NT2/D1 (cell line): Measurements from ENCODE around the gene SNAPC2.
"Not testable (repeated sequence)": the region's sequence is repeated elsewhere in the genome, so short reads cannot be mapped to it uniquely, and the experiment has no call there.

ENCODE experiments used
- DNase-seq: peaks from one replicate; pipeline ENCODE4 v3.0.0-alpha.2; 2011; ENCODE audit warnings: low read depth, low spot score
- H3K27me3 ChIP-seq: 2 replicates; pipeline ENCODE4 v1.6.0; 2011; ENCODE audit warnings: mild to moderate bottlenecking; ENCODE audit not compliant: insufficient read length, insufficient read depth
- H3K36me3 ChIP-seq: 2 replicates; pipeline ENCODE4 v1.6.1; 2011; ENCODE audit warnings: mild to moderate bottlenecking, low read length, mixed read lengths; ENCODE audit not compliant: insufficient read depth, insufficient read length
- H3K4me1 ChIP-seq: 2 replicates; pipeline ENCODE4 v1.5.1; 2011; ENCODE audit not compliant: insufficient read depth, insufficient read length
- H3K4me3 ChIP-seq: 2 replicates; pipeline ENCODE4 v1.5.1; 2011; ENCODE audit warnings: low read depth; ENCODE audit not compliant: insufficient read length
- H3K9ac ChIP-seq: 2 replicates; pipeline ENCODE4 v1.6.0; 2011; ENCODE audit warnings: low read depth; ENCODE audit not compliant: insufficient read length
- H3K9me3 ChIP-seq: 2 replicates; pipeline ENCODE4 v1.5.1; 2011; ENCODE audit warnings: mild to moderate bottlenecking, low read length; ENCODE audit not compliant: insufficient read depth
- SUZ12 ChIP-seq: IDR thresholded peaks from 2 replicates; pipeline ENCODE4 v1.6.1; 2011; ENCODE audit not compliant: insufficient read length, insufficient read depth; ENCODE audit errors: extremely low read depth
- YY1 ChIP-seq: IDR thresholded peaks from 2 replicates; pipeline ENCODE4 v1.6.1; 2011; ENCODE audit not compliant: insufficient read length, insufficient read depth
- ZNF274 ChIP-seq: IDR thresholded peaks from 2 replicates; pipeline ENCODE4 v1.6.1; 2011; ENCODE audit warnings: mild to moderate bottlenecking, low read depth, low read length

SNAPC2 gene

GRCh38 chr19:7883796-7884570, 36.2 kb upstream of the SNAPC2 start:
- no peak for TF ChIP-seq SUZ12
- TF ChIP-seq ZNF274, result no peak
- no peak for TF ChIP-seq YY1
- no peak for DNase-seq
- no peaks in the 10 kb centered on the region for H3K9me3 ChIP-seq
- no peaks in the 10 kb centered on the region for H3K36me3 ChIP-seq
- H3K4me3 ChIP-seq, result no peak overlapping the region
- no peaks in the 10 kb centered on the region for H3K27me3 ChIP-seq
- no peak overlapping the region for H3K9ac ChIP-seq
- peaks cover 3% of the 10 kb centered on the region for H3K4me1 ChIP-seq

- H3K27me3 ChIP-seq, result no peaks in the 10 kb centered on the region
- H3K9ac ChIP-seq, result no peak overlapping the region
- TF ChIP-seq SUZ12 (no peak), ZNF274 (no peak), YY1 (no peak)
- H3K36me3 ChIP-seq, result no peaks in the 10 kb centered on the region
- no peak overlapping the region for H3K4me3 ChIP-seq
- no peaks in the 10 kb centered on the region for H3K9me3 ChIP-seq
- no peak for DNase-seq
- H3K4me1 ChIP-seq, result no peaks in the 10 kb centered on the region
Measured at GRCh38 chr19:7885818-7886217, 34.3 kb upstream of the SNAPC2 start.

- no peak for TF ChIP-seq SUZ12
- no peak for TF ChIP-seq ZNF274
- no peak for TF ChIP-seq YY1
Measured at GRCh38 chr19:7887408-7888144, 32.6 kb upstream of the SNAPC2 start.

GRCh38 chr19:7888145-7888825, 31.9 kb upstream of the SNAPC2 start, which contains the start of gene LRRC8E:
LRRC8E (plus strand) TSS chr19:7888510; CDS start chr19:7895604, 7,094 bp downstream.
- H3K4me3 ChIP-seq, result peak within 1 kb of the TSS; percentile 67
- peaks cover 2% of the 10 kb centered on the region for H3K4me1 ChIP-seq
- DNase-seq, result peak; percentile 44
- no peaks in the 10 kb centered on the region for H3K27me3 ChIP-seq
- H3K9me3 ChIP-seq, result no peaks in the 10 kb centered on the region
- no peak for TF ChIP-seq YY1
- TF ChIP-seq SUZ12, result no peak
- no peak for TF ChIP-seq ZNF274
- H3K36me3 ChIP-seq, result no peaks in the 10 kb centered on the region
- H3K9ac ChIP-seq, result peak within 1 kb of the TSS; percentile 85

More at GRCh38 chr19:7887408-7888144, 32.6 kb upstream of the SNAPC2 start:
- peaks cover 2% of the 10 kb centered on the region for H3K4me1 ChIP-seq
- H3K9me3 ChIP-seq, result no peaks in the 10 kb centered on the region
- peak overlapping the region; percentile 57 for H3K9ac ChIP-seq
- DNase-seq, result no peak
- no peaks in the 10 kb centered on the region for H3K36me3 ChIP-seq
- H3K27me3 ChIP-seq, result no peaks in the 10 kb centered on the region
- H3K4me3 ChIP-seq, result peak overlapping the region; percentile 27

DNA sequence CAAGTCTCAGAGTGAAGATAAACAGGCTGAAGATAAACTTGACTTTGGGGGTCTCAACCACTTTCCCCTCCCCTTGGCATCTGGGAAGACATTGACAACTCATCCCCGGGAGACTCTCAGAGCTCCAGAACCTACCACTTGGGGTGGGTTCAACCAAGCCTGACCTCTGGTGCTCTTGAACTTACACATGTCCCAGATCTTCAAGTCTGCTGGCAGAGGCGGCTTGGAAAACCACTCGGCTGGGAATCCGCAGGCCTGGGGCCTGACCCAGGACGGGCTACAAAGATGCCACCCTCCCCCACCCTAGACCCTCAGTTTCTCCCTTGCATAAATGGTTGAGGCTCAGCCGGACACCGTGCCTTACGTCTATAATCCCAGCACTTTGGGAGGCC, 31.3 kb upstream of the SNAPC2 start:
- H3K4me1 ChIP-seq, result peaks cover 2% of the 10 kb centered on the region
- no peak for DNase-seq
- H3K4me3 ChIP-seq, result peak overlapping the region; percentile 67
- peaks cover 2% of the 10 kb centered on the region for H3K36me3 ChIP-seq
- TF ChIP-seq SUZ12 (no peak), YY1 (no peak), ZNF274 (no peak)
- peak overlapping the region; percentile 85 for H3K9ac ChIP-seq
- H3K27me3 ChIP-seq, result no peaks in the 10 kb centered on the region
- H3K9me3 ChIP-seq, result no peaks in the 10 kb centered on the region

GRCh38 chr19:7893362-7894101, 26.6 kb upstream of the SNAPC2 start:
- Histone ChIP-seq H3K4me1 (peaks cover 10% of the 10 kb centered on the region), H3K36me3 (peaks cover 12% of the 10 kb centered on the region)
- not testable (repeated sequence) for H3K4me3 ChIP-seq, H3K27me3 ChIP-seq, H3K9ac ChIP-seq, H3K9me3 ChIP-seq, DNase-seq
